ENCODE results near the gene SNX3.
A peak's percentile ranks its signal among the peaks of the same experiment; 100 is the strongest.

The SNX3 gene

GRCh38 chr6:108203189-108204112 is 57.4 kb downstream of the SNX3 start:
- no peak for DNase-seq

- DNase-seq: no peak
Observed at GRCh38 chr6:108200631-108201030, 60.2 kb downstream of the SNX3 start.

- DNase-seq: no peak
Observed at GRCh38 chr6:108200186-108200585, 60.7 kb downstream of the SNX3 start.

GRCh38 chr6:108198761-108199498 is 61.9 kb downstream of the SNX3 start:
- no peak for DNase-seq

- no peak for DNase-seq
Observed at GRCh38 chr6:108195209-108195608, 65.6 kb downstream of the SNX3 start.

GRCh38 chr6:108194503-108194902 is 66.3 kb downstream of the SNX3 start:
- no peak for DNase-seq

- no peak for DNase-seq
Observed at GRCh38 chr6:108193835-108194234, 67.0 kb downstream of the SNX3 start.

- no peak for DNase-seq
Observed at GRCh38 chr6:108193131-108193530, 67.7 kb downstream of the SNX3 start.

GRCh38 chr6:108187519-108187918 is 73.3 kb downstream of the SNX3 start:
- no peak for DNase-seq

- no peak for DNase-seq
Observed at GRCh38 chr6:108186226-108186625, 74.6 kb downstream of the SNX3 start.

- no peak for DNase-seq
Observed at GRCh38 chr6:108180776-108181175, 80.1 kb downstream of the SNX3 start.

- DNase-seq: no peak
Observed at GRCh38 chr6:108180266-108180665, 80.6 kb downstream of the SNX3 start.

GRCh38 chr6:108179741-108180140 is 81.1 kb downstream of the SNX3 start:
- DNase-seq: no peak

GRCh38 chr6:108176281-108177089 is 84.4 kb downstream of the SNX3 start:
- no peak for DNase-seq

- no peak for DNase-seq
Observed at GRCh38 chr6:108175592-108176279, 85.1 kb downstream of the SNX3 start.

GRCh38 chr6:108175176-108175591 is 85.7 kb downstream of the SNX3 start:
- no peak for DNase-seq

- DNase-seq: peak; percentile 79
Observed at GRCh38 chr6:108174371-108175175, 86.3 kb downstream of the SNX3 start.

- no peak for DNase-seq
Observed at GRCh38 chr6:108171918-108172516, 88.8 kb downstream of the SNX3 start.

- DNase-seq: no peak
Observed at GRCh38 chr6:108171291-108171917, 89.4 kb downstream of the SNX3 start.
